CD14-positive monocyte (primary cell): ENCODE measurements around the gene DHX15. TPM values are rescaled to one million over a fixed set of nuclear protein-coding genes. Genes with fewer than 3 reads are reported as not detected.

ENCODE experiments used
- DNase-seq, 3 donors: peaks; one replicate each; pipeline ENCODE4 v3.0.0-alpha.2; 2011 to 2022
- H2AFZ ChIP-seq: 2 replicates; pipeline ENCODE4 v1.6.0; 2012; ENCODE audit warnings: mild to moderate bottlenecking, low read depth, low read length, inconsistent platforms; ENCODE audit not compliant: insufficient read depth, poor library complexity, severe bottlenecking
- H3K27ac ChIP-seq, 2 donors: 1 replicate in 1 of 2; 2 replicates in 1 of 2; pipeline ENCODE4 v1.5.1; 2012 to 2013; ENCODE audit warnings: low read length in 2 of 2, control low read depth in 1 of 2, inconsistent platforms in 1 of 2, low read depth in 1 of 2, mild to moderate bottlenecking in 1 of 2
- H3K27me3 ChIP-seq, 2 donors: one replicate each; pipeline versions ENCODE4 v1.6.0 to v1.6.1; 2011 to 2013; ENCODE audit warnings: low read length in 2 of 2; ENCODE audit not compliant: control insufficient read depth in 2 of 2, insufficient read depth in 2 of 2
- H3K36me3 ChIP-seq, 2 donors: replicated peaks in 1 of 2; 1 replicate in 1 of 2; 2 replicates in 1 of 2; pipeline versions ENCODE4 v1.5.1 to v1.6.1; 2012 to 2013; ENCODE audit warnings: low read length in 2 of 2, control low read depth in 1 of 2, inconsistent platforms in 1 of 2, mild to moderate bottlenecking in 1 of 2; ENCODE audit not compliant: insufficient read depth in 2 of 2, control insufficient read depth in 1 of 2
- H3K4me1 ChIP-seq, 2 donors: 1 replicate in 1 of 2; 2 replicates in 1 of 2; pipeline versions ENCODE4 v1.5.1 to v1.6.1; 2012 to 2013; ENCODE audit warnings: low read length in 2 of 2, control low read depth in 1 of 2, inconsistent platforms in 1 of 2, mild to moderate bottlenecking in 1 of 2, moderate library complexity in 1 of 2; ENCODE audit not compliant: insufficient read depth in 2 of 2, control insufficient read depth in 1 of 2
- H3K4me2 ChIP-seq: replicated peaks from 2 replicates; pipeline ENCODE3; 2012; ENCODE audit warnings: low read length, moderate library complexity, mild to moderate bottlenecking; ENCODE audit not compliant: poor library complexity, severe bottlenecking; ENCODE audit errors: extremely low read depth
- H3K4me3 ChIP-seq, 3 experiments: fragments of 200-600 bp in 1 of 3; sonication (generic) in 1 of 3; replicated peaks in 1 of 3; 1 replicate in 2 of 3; 2 replicates in 1 of 3; pipeline ENCODE4 v1.5.1; 2011 to 2013; ENCODE audit warnings: low read length in 3 of 3, mild to moderate bottlenecking in 3 of 3, control low read depth in 2 of 3, low read depth in 2 of 3, inconsistent platforms in 1 of 3, moderate library complexity in 1 of 3
- H3K79me2 ChIP-seq: 2 replicates; pipeline ENCODE4 v1.6.0; 2012; ENCODE audit warnings: mild to moderate bottlenecking, control low read depth, inconsistent platforms, low read length, moderate library complexity; ENCODE audit not compliant: insufficient read depth
- H3K9ac ChIP-seq: 2 replicates; pipeline ENCODE4 v1.6.0; 2017; ENCODE audit warnings: low read length, mild to moderate bottlenecking; ENCODE audit not compliant: insufficient read depth, poor library complexity, severe bottlenecking
- H3K9me3 ChIP-seq, 2 donors: replicated peaks in 1 of 2; 1 replicate in 1 of 2; 2 replicates in 1 of 2; pipeline versions ENCODE4 v1.5.1 to v1.6.1; 2012 to 2013; ENCODE audit warnings: low read length in 2 of 2, control low read depth in 1 of 2; ENCODE audit not compliant: control insufficient read depth in 1 of 2, insufficient read depth in 1 of 2
- H4K20me1 ChIP-seq: 2 replicates; pipeline ENCODE4 v1.6.0; 2012; ENCODE audit warnings: mild to moderate bottlenecking, low read length, control low read depth, moderate library complexity; ENCODE audit not compliant: insufficient read depth
- H3K27ac Mint-ChIP-seq, 7 donors: one replicate each; pipeline ENCODE4 v1.8.0; 2020; ENCODE audit warnings: mild to moderate bottlenecking in 7 of 7, mixed read lengths in 7 of 7, moderate library complexity in 6 of 7, inconsistent platforms in 2 of 7
- H3K27me3 Mint-ChIP-seq, 3 donors: one replicate each; pipeline ENCODE4 v1.8.0; 2021 to 2022; ENCODE audit warnings: low read depth in 3 of 3, mild to moderate bottlenecking in 3 of 3, mixed read lengths in 3 of 3, moderate library complexity in 3 of 3, inconsistent platforms in 1 of 3
- H3K36me3 Mint-ChIP-seq, 2 donors: one replicate each; pipeline ENCODE4 v1.8.0; 2020; ENCODE audit warnings: mixed read lengths in 2 of 2, inconsistent platforms in 1 of 2, mild to moderate bottlenecking in 1 of 2
- H3K4me1 Mint-ChIP-seq: one replicate; pipeline ENCODE4 v1.8.0; 2020; ENCODE audit warnings: mild to moderate bottlenecking, mixed read lengths
- H3K4me3 Mint-ChIP-seq, 2 donors: one replicate each; pipeline ENCODE4 v1.8.0; 2020; ENCODE audit warnings: mild to moderate bottlenecking in 2 of 2, mixed read lengths in 2 of 2, moderate library complexity in 1 of 2
- H3K9me3 Mint-ChIP-seq, 7 donors: one replicate each; pipeline ENCODE4 v1.8.0; 2020 to 2022; ENCODE audit warnings: mixed read lengths in 7 of 7, mild to moderate bottlenecking in 6 of 7, moderate library complexity in 6 of 7, inconsistent platforms in 2 of 7
- CTCF ChIP-seq: fragments of 200-600 bp; IDR thresholded peaks from one replicate; pipeline ENCODE4 v1.8.0; 2022; ENCODE audit warnings: antibody characterized with exemption, mild to moderate bottlenecking
- WGBS: methylation state at CpG from one replicate; pipeline ENCODE4 v1.1.5; 2013; ENCODE audit warnings: missing lambda C conversion rate; ENCODE audit not compliant: insufficient coverage; 5-methylcytosine and 5-hydroxymethylcytosine counted together
- intact Hi-C, 2 donors: fragments of 100-400 bp; cut with micrococcal nuclease; formaldehyde crosslinking; loops; one replicate each; pipeline versions ENCODE4 v1.15.0 to v1.15.1; 2023
- polyA plus RNA-seq, 3 donors: library from polyadenylated mRNA; depleted of rRNA in 1 of 3; unstranded in 2 of 3; stranded (reverse) in 1 of 3; fragments of 300-500 nt in 2 of 3; fragments of >200 nt in 1 of 3; fragmentation: Illumina TruSeq in 2 of 3; gene quantifications; 1 replicate in 2 of 3; 2 replicates in 1 of 3; pipeline ENCODE4 v1.2.3, GENCODE V29; 2012 to 2021

The DHX15 gene
- polyA plus RNA-seq, 3 donors = 27.2 to 77.7 (median 37.5) TPM

GRCh38 chr4:24547979-24548378 is 36.4 kb downstream of the DHX15 start:
- 96% methylated on average over 8 of the region's 11 CpGs for WGBS
- Histone ChIP-seq H4K20me1 (peaks cover 95% of the 10 kb centered on the region), H3K4me1 (no peaks in the 10 kb centered on the region), H3K27ac (no peak overlapping the region), H2AFZ (no peak overlapping the region), H3K4me2 (no peak overlapping the region), H3K9ac (no peak overlapping the region), H3K4me3 (no peak overlapping the region), H3K36me3 (peaks cover 50 to 85% of the 10 kb centered on the region in 2 donors), H3K79me2 (peaks cover 98% of the 10 kb centered on the region), H3K9me3 (no peaks in the 10 kb centered on the region), H3K27me3 (no peaks in the 10 kb centered on the region)
- Mint-ChIP-seq H3K4me1 (peaks cover 4% of the 10 kb centered on the region), H3K36me3 (peaks cover 30 to 55% of the 10 kb centered on the region in 2 donors), H3K9me3 (no peaks in the 10 kb centered on the region), H3K4me3 (no peak overlapping the region), H3K27me3 (no peaks in the 10 kb centered on the region), H3K27ac (peak overlapping the region in 1 of 7 donors; percentile 61)
- TF ChIP-seq CTCF = no peak
- no peak for DNase-seq
- intact Hi-C loops = no loop called here

DNA sequence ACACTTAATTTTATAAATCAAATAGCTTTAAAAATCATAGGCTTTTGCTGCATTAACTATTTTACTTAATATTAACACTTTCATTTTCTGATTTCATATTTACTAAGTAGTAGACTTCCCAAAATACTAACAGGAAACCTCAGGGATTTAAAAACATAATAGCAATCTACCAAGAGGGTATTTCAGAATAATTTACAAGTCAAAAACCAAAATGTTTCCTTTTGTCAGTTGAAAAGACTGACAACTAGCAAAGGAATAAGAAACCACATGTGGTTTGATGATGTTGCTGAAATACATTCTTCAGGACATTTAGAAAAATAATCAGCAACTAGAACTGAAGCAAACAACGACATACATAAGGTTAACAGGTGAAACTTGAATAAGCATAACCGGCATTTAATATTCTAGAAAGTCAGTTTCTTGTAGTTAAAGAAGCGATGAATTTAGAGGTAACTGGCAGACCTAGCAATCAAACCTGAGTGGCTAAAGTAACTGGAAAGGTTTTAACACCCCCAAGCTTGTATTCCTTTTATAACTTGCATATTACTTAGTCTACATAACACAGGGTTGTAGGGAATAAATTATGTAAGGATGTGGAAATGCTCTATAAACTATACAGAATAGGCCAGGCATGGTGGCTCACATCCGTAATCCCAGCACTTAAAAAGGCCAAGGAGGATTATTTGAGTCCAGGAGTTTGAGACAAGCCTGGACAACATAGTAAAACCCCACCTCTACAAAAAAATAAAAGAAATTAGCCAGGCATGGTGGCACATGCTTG is 40.0 kb downstream of the DHX15 start:
- Mint-ChIP-seq H3K9me3 (no peaks in the 10 kb centered on the region), H3K36me3 (peaks cover 60 to 78% of the 10 kb centered on the region in 2 donors), H3K4me1 (peaks cover 4% of the 10 kb centered on the region), H3K4me3 (no peak overlapping the region), H3K27me3 (no peaks in the 10 kb centered on the region), H3K27ac (no peak overlapping the region)
- no peaks in the 10 kb centered on the region for H3K9me3 ChIP-seq
- no peak for TF ChIP-seq CTCF
- no peak for DNase-seq
- H3K4me1 ChIP-seq = no peaks in the 10 kb centered on the region
- no CpG with 5 or more reads among the region's 4 CpGs for WGBS
- no peak overlapping the region for H3K4me2 ChIP-seq
- peaks cover 82% of the 10 kb centered on the region for H4K20me1 ChIP-seq
- peaks cover 82% of the 10 kb centered on the region for H3K79me2 ChIP-seq
- peaks cover 72 to 94% of the 10 kb centered on the region in 2 donors for H3K36me3 ChIP-seq
- H2AFZ ChIP-seq = no peak overlapping the region
- intact Hi-C loops = no loop called here
- H3K27me3 ChIP-seq = no peaks in the 10 kb centered on the region
- no peak overlapping the region for H3K4me3 ChIP-seq
- H3K9ac ChIP-seq = no peak overlapping the region
- H3K27ac ChIP-seq = peak overlapping the region in 1 of 2 donors; percentile 40
